Large intestine (tissue), 3 donors: ENCODE results near the gene UHRF1. TPM values are rescaled to one million over a fixed set of nuclear protein-coding genes. Genes with fewer than 3 reads are reported as not detected.
"Not testable (repeated sequence)": the region's sequence is repeated elsewhere in the genome, so short reads cannot be mapped to it uniquely, and the experiment has no call there.

Source experiments
- DNase-seq, 2 donors: peaks; one replicate each; pipeline versions ENCODE4 v3.0.0 to v3.0.0-alpha.2; 2013
- H3K27ac ChIP-seq: one replicate; pipeline ENCODE4 v1.5.1; 2013; ENCODE audit warnings: low read length
- H3K27me3 ChIP-seq: 2 replicates; pipeline ENCODE4 v1.6.1; 2013; ENCODE audit warnings: low read length; ENCODE audit not compliant: control insufficient read depth, insufficient read depth
- H3K36me3 ChIP-seq: 2 replicates; pipeline ENCODE4 v1.6.1; 2013; ENCODE audit warnings: low read length; ENCODE audit not compliant: control insufficient read depth, insufficient read depth
- H3K4me1 ChIP-seq: one replicate; pipeline ENCODE4 v1.6.1; 2013; ENCODE audit warnings: low read length; ENCODE audit not compliant: control insufficient read depth, insufficient read depth
- H3K4me3 ChIP-seq: one replicate; pipeline ENCODE4 v1.5.1; 2013; ENCODE audit warnings: low read length
- H3K9me3 ChIP-seq: one replicate; pipeline ENCODE4 v1.6.1; 2013; ENCODE audit warnings: mild to moderate bottlenecking, low read depth, low read length, moderate library complexity; ENCODE audit not compliant: control insufficient read depth
- whole genome bisulfite sequencing: methylation state at CpG from one replicate; pipeline ENCODE4 v1.1.5; 2013; ENCODE audit warnings: low lambda C conversion rate; ENCODE audit not compliant: insufficient coverage; 5-methylcytosine and 5-hydroxymethylcytosine counted together
- polyA plus RNA-seq: library from polyadenylated mRNA; unstranded; fragments of 120-200 nt; gene quantifications from one replicate; pipeline ENCODE4 v1.2.1, GENCODE V29; 2013

The UHRF1 gene
- polyA plus RNA-seq, 1 donor, result 17.7 TPM

DNA sequence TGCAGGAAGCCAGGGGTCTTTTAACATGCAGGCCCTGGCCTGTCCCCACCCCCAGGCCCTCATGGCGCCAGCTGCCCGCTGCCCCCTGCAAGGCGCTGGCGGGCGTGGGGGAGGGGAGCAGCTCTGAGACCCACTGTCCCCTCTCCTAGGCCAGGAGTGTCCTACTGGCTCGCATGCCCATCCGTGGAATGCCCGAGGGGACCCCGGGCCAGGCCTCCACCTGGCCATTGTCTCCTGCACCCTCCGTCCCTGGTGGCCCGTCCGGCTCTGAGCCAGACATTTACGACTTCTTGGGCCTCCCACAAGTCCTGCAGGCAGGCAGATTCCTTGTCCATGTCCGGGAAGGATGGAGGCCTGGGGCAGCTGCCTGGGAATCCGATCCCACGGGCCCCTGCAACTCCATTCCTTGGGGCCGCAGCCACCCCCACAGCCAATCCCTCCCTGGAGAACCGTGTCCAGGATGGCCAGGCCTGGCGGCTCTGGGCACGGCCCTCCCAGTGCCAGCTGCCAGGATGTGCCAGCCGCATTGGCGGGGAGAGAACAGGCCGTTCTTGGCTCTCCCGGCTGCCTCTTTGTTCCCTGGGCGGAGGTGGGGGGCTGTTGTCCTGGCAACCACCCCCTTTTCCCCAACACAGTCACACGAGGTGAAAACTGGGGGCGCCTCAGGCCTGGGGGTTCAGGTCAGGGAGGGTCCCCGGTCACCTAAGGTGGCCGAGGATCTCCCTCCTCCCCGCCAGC, 31.4 kb upstream of the UHRF1 start:
- H3K9me3 ChIP-seq, result no peaks in the 10 kb centered on the region
- peaks cover 2% of the 10 kb centered on the region for H3K4me1 ChIP-seq
- no peaks in the 10 kb centered on the region for H3K36me3 ChIP-seq
- DNase-seq, result no peak
- H3K4me3 ChIP-seq, result no peak overlapping the region
- H3K27me3 ChIP-seq, result no peaks in the 10 kb centered on the region
- WGBS, result no CpG with 5 or more reads among the region's 30 CpGs
- no peak overlapping the region for H3K27ac ChIP-seq

DNA sequence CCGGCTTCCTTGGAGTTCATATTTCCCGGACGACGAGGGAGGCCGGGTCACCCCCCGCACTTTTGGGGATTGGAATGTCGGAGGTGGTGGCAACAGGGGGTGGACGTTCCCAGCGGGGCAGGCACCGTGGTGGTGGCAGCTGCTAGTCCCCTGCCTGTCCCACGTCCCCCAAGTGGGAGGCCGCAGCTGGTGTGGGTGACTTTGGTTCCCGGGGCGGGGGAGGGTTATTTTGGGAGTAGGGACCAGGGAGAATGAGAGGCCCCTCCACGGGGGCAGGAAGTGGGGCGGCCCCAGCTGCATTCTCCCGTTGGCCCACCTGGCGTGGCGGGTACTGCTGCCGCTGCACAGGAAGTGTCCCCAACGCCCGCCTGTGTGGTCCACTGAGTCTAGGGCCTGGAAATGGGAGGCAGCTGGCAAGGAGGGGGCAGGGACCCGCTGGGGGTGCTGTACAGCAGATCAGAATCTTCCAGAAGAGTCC, 30.8 kb upstream of the UHRF1 start:
- DNase-seq, result no peak
- no peak overlapping the region for H3K4me3 ChIP-seq
- H3K36me3 ChIP-seq, result no peaks in the 10 kb centered on the region
- H3K27ac ChIP-seq, result no peak overlapping the region
- H3K27me3 ChIP-seq, result no peaks in the 10 kb centered on the region
- H3K9me3 ChIP-seq, result no peaks in the 10 kb centered on the region
- no CpG with 5 or more reads among the region's 23 CpGs for WGBS
- peaks cover 2% of the 10 kb centered on the region for H3K4me1 ChIP-seq

DNA sequence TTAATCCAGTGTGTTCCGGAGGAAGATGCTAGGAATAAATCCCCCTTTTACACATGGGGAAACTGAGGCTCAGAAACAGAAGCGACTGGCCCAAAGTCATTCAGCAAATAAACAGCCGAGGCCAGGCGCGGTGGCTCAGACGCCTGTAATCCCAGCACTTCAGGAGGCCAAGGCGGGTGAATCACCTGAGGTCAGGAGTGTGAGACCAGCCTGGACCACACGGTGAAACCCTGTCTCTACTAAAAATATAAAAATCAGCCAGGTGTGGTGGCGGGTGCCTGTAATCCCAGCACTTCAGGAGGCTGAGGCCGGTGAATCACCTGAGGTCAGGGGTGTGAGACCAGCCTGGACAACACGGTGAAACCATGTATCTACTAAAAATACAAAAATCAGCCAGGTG, 30.3 kb upstream of the UHRF1 start:
- H3K4me1 ChIP-seq, result peaks cover 2% of the 10 kb centered on the region
- no CpG with 5 or more reads among the region's 11 CpGs for WGBS
- H3K27ac ChIP-seq, result no peak overlapping the region

DNA sequence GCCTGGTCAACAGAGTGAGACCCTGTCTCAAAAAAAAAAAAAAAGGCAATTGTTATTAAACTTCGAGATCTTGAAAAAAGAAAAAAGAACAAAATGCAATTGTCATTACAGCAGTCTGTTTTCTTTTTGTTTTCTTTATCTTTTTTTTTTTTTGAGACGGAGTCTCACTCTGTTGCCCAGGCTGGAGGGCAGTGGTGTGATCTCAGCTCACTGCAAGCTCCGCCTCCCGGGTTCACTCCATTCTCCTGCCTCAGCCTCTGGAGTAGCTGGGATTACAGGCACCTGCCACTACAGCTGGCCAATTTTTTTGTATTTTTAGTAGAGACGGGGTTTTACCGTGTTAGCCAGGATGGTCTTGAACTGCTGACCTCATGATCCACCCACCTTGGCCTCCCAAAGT, 26.4 kb upstream of the UHRF1 start:
- not testable (repeated sequence) for H3K36me3 ChIP-seq, H3K9me3 ChIP-seq, DNase-seq, H3K4me1 ChIP-seq, H3K4me3 ChIP-seq, H3K27ac ChIP-seq, H3K27me3 ChIP-seq
- 100% methylated on average over 1 of the region's 6 CpGs for WGBS

More for the DNA sequence above, 30.3 kb upstream of the UHRF1 start:
- no peaks in the 10 kb centered on the region for H3K9me3 ChIP-seq
- no peak for DNase-seq
- H3K36me3 ChIP-seq, result no peaks in the 10 kb centered on the region
- no peak overlapping the region for H3K4me3 ChIP-seq
- no peaks in the 10 kb centered on the region for H3K27me3 ChIP-seq

DNA sequence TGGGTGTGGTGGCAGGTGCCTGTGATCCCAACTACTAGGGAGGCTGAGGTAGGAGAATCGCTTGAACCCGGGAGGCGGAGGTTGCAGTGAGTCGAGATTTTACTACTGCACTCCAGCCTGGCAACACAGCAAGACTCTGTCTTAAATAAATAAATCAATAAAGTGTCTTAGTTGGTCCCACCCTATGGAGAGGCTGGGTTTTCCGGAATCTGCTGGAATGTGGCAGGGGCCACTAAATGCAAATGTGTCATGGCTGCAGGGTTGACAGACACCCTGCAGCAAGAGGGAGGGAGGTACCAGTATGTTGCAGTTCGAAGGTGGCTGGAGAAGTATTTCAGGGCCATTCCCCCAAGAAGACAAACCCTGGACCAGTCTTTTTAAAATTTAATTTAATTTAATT, 24.3 kb upstream of the UHRF1 start:
- H3K36me3 ChIP-seq, H3K9me3 ChIP-seq, H3K27me3 ChIP-seq, DNase-seq, H3K27ac ChIP-seq, H3K4me1 ChIP-seq, H3K4me3 ChIP-seq: not testable (repeated sequence)
- WGBS, result no CpG with 5 or more reads among the region's 6 CpGs

DNA sequence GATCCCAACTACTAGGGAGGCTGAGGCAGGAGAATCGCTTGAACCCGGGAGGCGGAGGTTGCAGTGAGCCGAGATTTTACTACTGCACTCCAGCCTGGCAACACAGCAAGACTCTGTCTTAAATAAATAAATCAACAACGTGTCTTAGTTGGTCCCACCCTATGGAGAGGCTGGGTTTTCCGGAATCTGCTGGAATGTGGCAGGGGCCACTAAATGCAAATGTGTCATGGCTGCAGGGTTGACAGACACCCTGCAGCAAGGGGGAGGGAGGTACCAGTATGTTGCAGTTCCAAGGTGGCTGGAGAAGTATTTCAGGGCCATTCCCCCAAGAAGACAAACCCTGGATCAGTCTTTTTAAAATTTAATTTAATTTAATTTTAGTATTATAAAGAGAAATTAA, 21.5 kb upstream of the UHRF1 start:
- not testable (repeated sequence) for H3K9me3 ChIP-seq

DNA sequence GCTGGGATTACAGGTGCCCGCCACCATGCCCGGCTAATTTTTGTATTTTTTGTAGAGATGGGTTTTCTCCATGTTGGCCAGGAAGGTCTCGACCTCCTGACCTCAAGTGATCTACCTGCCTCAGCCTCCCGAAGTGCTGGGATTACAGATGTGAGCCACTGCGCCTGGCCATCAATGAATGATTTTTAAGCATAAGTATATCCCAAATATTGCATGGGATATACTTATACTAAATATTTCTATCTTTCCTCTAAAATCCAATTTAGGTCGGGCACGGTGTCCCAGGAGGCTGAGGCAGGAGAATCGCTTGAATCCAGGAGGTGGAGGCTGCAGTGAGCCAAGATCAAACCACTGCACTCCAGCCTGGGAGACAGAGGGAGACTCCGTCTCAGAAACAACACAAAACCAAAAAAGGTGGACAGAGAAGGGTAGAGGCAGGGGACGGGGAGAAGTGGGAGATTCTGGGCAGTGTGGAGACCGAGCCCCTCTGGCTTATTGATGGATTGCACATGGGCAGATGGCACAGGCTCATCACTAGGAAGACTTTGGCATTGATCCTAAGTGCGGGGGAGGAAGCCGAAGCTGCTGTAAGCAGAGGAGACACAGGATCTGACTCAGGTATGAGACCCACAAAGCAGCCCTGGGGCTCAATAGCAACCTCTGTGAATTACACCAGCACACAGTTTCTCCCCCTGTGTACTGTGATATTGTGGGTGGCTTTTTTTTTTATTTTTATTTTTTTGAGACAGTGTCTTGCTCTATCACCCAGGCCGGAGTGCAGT, 20.1 kb upstream of the UHRF1 start:
- no peak overlapping the region for H3K4me3 ChIP-seq
- H3K27me3 ChIP-seq, result no peaks in the 10 kb centered on the region
- no peak overlapping the region for H3K27ac ChIP-seq
- DNase-seq, result no peak
- WGBS, result 80% methylated on average over 1 of the region's 14 CpGs
- H3K36me3 ChIP-seq, result no peaks in the 10 kb centered on the region
- no peaks in the 10 kb centered on the region for H3K9me3 ChIP-seq
- H3K4me1 ChIP-seq, result no peaks in the 10 kb centered on the region

More for the DNA sequence above, 21.5 kb upstream of the UHRF1 start:
- H3K27me3 ChIP-seq, H3K4me1 ChIP-seq, H3K27ac ChIP-seq, DNase-seq, H3K36me3 ChIP-seq, H3K4me3 ChIP-seq: not testable (repeated sequence)
- no CpG with 5 or more reads among the region's 6 CpGs for WGBS

DNA sequence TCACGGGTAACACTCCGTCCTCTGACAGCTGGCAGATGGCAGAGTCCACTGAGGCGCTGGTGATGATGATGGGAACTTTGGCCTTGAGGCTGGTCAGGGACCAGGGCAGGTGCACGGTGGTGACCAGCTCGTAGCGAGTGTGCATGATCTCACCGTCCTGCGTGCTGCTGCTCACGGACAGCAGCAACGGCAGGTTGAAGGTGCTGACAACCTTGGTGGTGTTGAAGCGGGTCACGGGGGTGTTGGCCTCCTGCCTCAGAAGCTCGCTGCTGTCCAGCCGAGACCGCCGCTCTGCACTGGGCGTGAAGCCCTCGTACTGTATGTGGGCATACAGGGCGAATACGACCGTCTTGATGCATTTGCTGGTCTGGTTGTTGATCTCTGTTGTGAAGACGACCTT, 18.2 kb upstream of the UHRF1 start:
- no peaks in the 10 kb centered on the region for H3K27me3 ChIP-seq
- H3K9me3 ChIP-seq, result no peaks in the 10 kb centered on the region
- DNase-seq, result no peak
- no peaks in the 10 kb centered on the region for H3K36me3 ChIP-seq
- H3K4me1 ChIP-seq, result no peaks in the 10 kb centered on the region
- no CpG with 5 or more reads among the region's 22 CpGs for WGBS
- no peak overlapping the region for H3K27ac ChIP-seq
- no peak overlapping the region for H3K4me3 ChIP-seq

DNA sequence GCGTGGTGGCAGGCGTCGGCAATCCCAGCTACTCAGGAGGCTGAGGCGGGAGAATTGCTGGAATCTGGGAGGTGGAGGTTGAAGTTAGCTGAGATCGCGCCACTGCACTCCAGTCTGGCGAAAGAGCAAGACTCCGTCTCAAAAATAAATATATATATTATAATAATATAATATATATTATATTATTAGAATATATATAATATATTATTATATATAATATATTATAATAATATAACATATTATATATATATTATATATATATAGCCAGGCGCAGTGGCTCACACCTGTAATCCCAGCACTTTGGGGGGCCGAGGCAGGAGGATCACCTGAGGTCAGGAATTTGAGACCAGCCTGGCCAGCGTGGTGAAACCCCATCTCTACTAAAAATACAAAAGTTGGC, 16.3 kb upstream of the UHRF1 start:
- H3K27me3 ChIP-seq, H3K27ac ChIP-seq, DNase-seq, H3K4me3 ChIP-seq, H3K36me3 ChIP-seq, H3K9me3 ChIP-seq, H3K4me1 ChIP-seq: not testable (repeated sequence)
- 100% methylated on average over 1 of the region's 11 CpGs for WGBS

DNA sequence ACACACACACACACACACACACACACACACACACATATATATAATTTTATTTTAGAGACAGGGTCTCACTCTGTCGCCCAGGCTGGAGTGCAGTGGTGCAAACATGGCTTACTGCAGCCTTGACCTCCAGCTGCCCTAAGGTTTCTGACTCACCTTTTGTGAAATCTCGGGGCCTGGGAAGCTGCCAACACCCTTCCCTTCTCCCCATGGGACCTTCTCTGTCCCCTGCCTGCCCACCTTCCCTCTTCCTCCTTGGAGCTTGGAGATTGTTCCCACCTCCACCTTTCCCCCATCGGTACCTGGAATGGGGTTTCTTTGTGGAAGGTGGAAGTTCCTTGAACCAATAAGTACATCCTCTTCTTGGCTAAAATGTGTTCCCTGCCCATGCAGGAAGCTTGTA, 12.9 kb upstream of the UHRF1 start:
- Histone ChIP-seq H3K36me3 (no peaks in the 10 kb centered on the region), H3K27ac (no peak overlapping the region), H3K4me1 (no peaks in the 10 kb centered on the region), H3K9me3 (no peaks in the 10 kb centered on the region), H3K4me3 (no peak overlapping the region), H3K27me3 (no peaks in the 10 kb centered on the region)
- WGBS, result no CpG with 5 or more reads among the region's 3 CpGs
- no peak for DNase-seq
